H1 (cell line): ENCODE results near the gene FGF11. TPM values are rescaled to one million over a fixed set of nuclear protein-coding genes. Genes with fewer than 3 reads are reported as not detected.

Experiments used
- CTCF ChIA-PET: fragments of 300-600 bp; sonication (Branson Sonifier 250); formaldehyde crosslinking; loops from one replicate; lab custom pipeline; 2021; ENCODE audit not compliant: partially characterized antibody; lab: Charles Lee
- POLR2A ChIA-PET: fragments of 300-600 bp; sonication (Branson Sonifier 250); formaldehyde crosslinking; loops from one replicate; lab custom pipeline; 2021; ENCODE audit warnings: inconsistent platforms; ENCODE audit not compliant: partially characterized antibody; lab: Charles Lee
- DNase-seq, 2 experiments: peaks; one replicate each; pipeline versions ENCODE4 v3.0.0 to v3.0.0-alpha.2; 2010 to 2022; ENCODE audit warnings: low spot score in 2 of 2, low read depth in 1 of 2, mixed read lengths in 1 of 2
- FAIRE-seq: peaks from 2 replicates; lab custom pipeline; 2011; peaks lifted over from hg19 to GRCh38; lab: Jason Lieb, UNC
- H2AFZ ChIP-seq: 2 replicates; pipeline ENCODE4 v1.8.1; 2012; ENCODE audit warnings: low read length, inconsistent platforms
- H2AK5ac ChIP-seq: 2 replicates; pipeline ENCODE4 v1.6.1; 2013; ENCODE audit warnings: low read depth, low read length
- H2BK120ac ChIP-seq: replicated peaks from 2 replicates; pipeline ENCODE3; 2013; ENCODE audit warnings: low read depth, low read length, inconsistent platforms
- H2BK12ac ChIP-seq: 2 replicates; pipeline ENCODE4 v1.6.1; 2013; ENCODE audit warnings: low read depth, low read length
- H2BK15ac ChIP-seq: 2 replicates; pipeline ENCODE4 v1.6.1; 2013; ENCODE audit warnings: low read length
- H2BK20ac ChIP-seq: 2 replicates; pipeline ENCODE4 v1.6.1; 2013; ENCODE audit warnings: low read length
- H2BK5ac ChIP-seq: 2 replicates; pipeline ENCODE4 v1.6.1; 2013; ENCODE audit warnings: low read depth, low read length
- H3K14ac ChIP-seq: 2 replicates; pipeline ENCODE4 v1.6.1; 2013; ENCODE audit warnings: inconsistent platforms; ENCODE audit not compliant: insufficient read length
- H3K18ac ChIP-seq: 2 replicates; pipeline ENCODE4 v1.6.1; 2013; ENCODE audit warnings: low read length; ENCODE audit errors: extremely low read depth
- H3K23ac ChIP-seq: 2 replicates; pipeline ENCODE4 v1.6.1; 2013; ENCODE audit warnings: inconsistent platforms; ENCODE audit not compliant: insufficient read length
- H3K23me2 ChIP-seq: 2 replicates; pipeline ENCODE4 v1.6.1; 2013; ENCODE audit warnings: low read depth, low read length
- H3K27ac ChIP-seq: 2 replicates; pipeline ENCODE4 v1.6.1; 2011; ENCODE audit warnings: low read depth, low read length, inconsistent platforms
- H3K27me3 ChIP-seq, 4 experiments: replicated peaks in 1 of 4; 1 replicate in 1 of 4; 2 replicates in 3 of 4; pipeline versions ENCODE4 v1.6.1 to v1.8.1; 2011 to 2013; ENCODE audit warnings: low read length in 3 of 4, mild to moderate bottlenecking in 3 of 4, inconsistent platforms in 2 of 4, mixed read lengths in 2 of 4, moderate library complexity in 1 of 4; ENCODE audit not compliant: control insufficient read depth in 3 of 4, insufficient read depth in 3 of 4; ENCODE audit errors: extremely low read depth in 1 of 4
- H3K36me3 ChIP-seq, 4 experiments: 2 replicates each; pipeline versions ENCODE4 v1.6.1 to v1.8.1; 2011 to 2013; ENCODE audit warnings: mild to moderate bottlenecking in 4 of 4, low read length in 3 of 4, moderate library complexity in 2 of 4, control low read depth in 1 of 4, inconsistent platforms in 1 of 4; ENCODE audit not compliant: insufficient read depth in 4 of 4, control insufficient read depth in 2 of 4
- H3K4ac ChIP-seq: replicated peaks from 2 replicates; pipeline ENCODE3; 2013; ENCODE audit warnings: low read length, low read depth, mixed read lengths, inconsistent platforms; ENCODE audit not compliant: insufficient read length
- H3K4me1 ChIP-seq, 4 experiments: replicated peaks in 1 of 4; 1 replicate in 1 of 4; 2 replicates in 3 of 4; pipeline versions ENCODE4 v1.6.1 to v1.8.1; 2011 to 2013; ENCODE audit warnings: low read length in 3 of 4, inconsistent platforms in 2 of 4, mixed read lengths in 1 of 4; ENCODE audit not compliant: insufficient read depth in 4 of 4, control insufficient read depth in 3 of 4
- H3K4me2 ChIP-seq, 2 experiments: 2 replicates each; pipeline versions ENCODE4 v1.6.1 to v1.8.1; 2011 to 2013; ENCODE audit warnings: low read depth in 2 of 2, low read length in 2 of 2, control low read depth in 1 of 2, inconsistent platforms in 1 of 2, mild to moderate bottlenecking in 1 of 2; ENCODE audit not compliant: insufficient read depth in 1 of 2
- H3K4me3 ChIP-seq, 4 experiments: fragments of 200-600, 300-600 bp in 1 of 4; sonication (generic), shearing (Covaris generic), sonication (Bioruptor Twin) in 1 of 4; 2 replicates each; pipeline versions ENCODE4 v1.5.1 to v1.8.1; 2011 to 2016; ENCODE audit warnings: low read length in 4 of 4, low read depth in 3 of 4, control low read depth in 2 of 4, inconsistent platforms in 2 of 4, mild to moderate bottlenecking in 2 of 4, mixed read lengths in 1 of 4, moderate library complexity in 1 of 4; ENCODE audit not compliant: insufficient read depth in 2 of 4; ENCODE audit errors: extremely low read depth in 1 of 4
- H3K56ac ChIP-seq: replicated peaks from 2 replicates; pipeline ENCODE3; 2013; ENCODE audit warnings: low read depth, mild to moderate bottlenecking, mixed read lengths, low read length, inconsistent platforms; ENCODE audit not compliant: insufficient read length
- H3K79me1 ChIP-seq: 2 replicates; pipeline ENCODE4 v1.6.1; 2013; ENCODE audit warnings: low read depth, low read length, control low read depth
- H3K79me2 ChIP-seq, 2 experiments: 2 replicates each; pipeline versions ENCODE4 v1.6.1 to v1.8.1; 2012 to 2013; ENCODE audit warnings: low read length in 2 of 2, mild to moderate bottlenecking in 2 of 2, inconsistent platforms in 1 of 2; ENCODE audit not compliant: insufficient read depth in 2 of 2, control insufficient read depth in 1 of 2
- H3K9ac ChIP-seq, 4 experiments: replicated peaks in 1 of 4; 1 replicate in 1 of 4; 2 replicates in 3 of 4; pipeline versions ENCODE4 v1.6.1 to v1.8.1; 2011 to 2013; ENCODE audit warnings: low read depth in 3 of 4, low read length in 3 of 4, control low read depth in 2 of 4, mild to moderate bottlenecking in 2 of 4, moderate library complexity in 2 of 4, inconsistent platforms in 1 of 4; ENCODE audit errors: extremely low read depth in 1 of 4
- H3K9me3 ChIP-seq, 2 experiments: 2 replicates each; pipeline versions ENCODE4 v1.6.1 to v1.8.1; 2012 to 2013; ENCODE audit warnings: mild to moderate bottlenecking in 2 of 2, moderate library complexity in 2 of 2, control low read depth in 1 of 2, inconsistent platforms in 1 of 2, low read depth in 1 of 2, low read length in 1 of 2, mixed read lengths in 1 of 2; ENCODE audit not compliant: insufficient read depth in 2 of 2
- H4K20me1 ChIP-seq, 2 experiments: replicated peaks in 1 of 2; 2 replicates each; pipeline versions ENCODE3 to v1.8.1; 2011 to 2013; ENCODE audit warnings: inconsistent platforms in 2 of 2, low read length in 2 of 2, mild to moderate bottlenecking in 1 of 2; ENCODE audit not compliant: insufficient read depth in 2 of 2, control insufficient read depth in 1 of 2
- H4K5ac ChIP-seq: 2 replicates; pipeline ENCODE4 v1.6.1; 2013; ENCODE audit warnings: low read length, low read depth, mixed read lengths, inconsistent platforms; ENCODE audit not compliant: insufficient read length
- H4K8ac ChIP-seq: 2 replicates; pipeline ENCODE4 v1.8.0; 2013; ENCODE audit warnings: mild to moderate bottlenecking, moderate library complexity, low read length, inconsistent platforms; ENCODE audit not compliant: insufficient read depth; ENCODE audit errors: extremely low read depth
- H4K91ac ChIP-seq: replicated peaks from 2 replicates; pipeline ENCODE3; 2013; ENCODE audit warnings: low read length, mixed read lengths, inconsistent platforms; ENCODE audit not compliant: insufficient read length
- HDAC2 ChIP-seq, 2 experiments: fragments of 300-600 bp in 1 of 2; sonication (generic) in 1 of 2; IDR thresholded peaks; 2 replicates each; pipeline ENCODE4 v1.6.1; 2011 to 2012; ENCODE audit warnings: low read depth in 2 of 2, low read length in 2 of 2, mild to moderate bottlenecking in 2 of 2, moderate library complexity in 2 of 2, borderline replicate concordance in 1 of 2, inconsistent platforms in 1 of 2
- SAP30 ChIP-seq: fragments of 300-600 bp; sonication (generic); IDR thresholded peaks from 2 replicates; pipeline ENCODE4 v1.7.1; 2012; ENCODE audit warnings: low read length, moderate library complexity, mild to moderate bottlenecking, inconsistent platforms; ENCODE audit not compliant: insufficient read depth, insufficient replicate concordance
- TBP ChIP-seq: IDR thresholded peaks from 2 replicates; pipeline ENCODE4 v1.6.1; 2011; ENCODE audit warnings: low read depth, low read length, improper control_type of control experiment
- WGBS, 2 experiments: shearing (Covaris generic) in 1 of 2; methylation state at CpG; one replicate each; pipeline versions ENCODE4 v1.1.6 to v1.1.7; 2013 to 2015; ENCODE audit warnings: low lambda C conversion rate in 2 of 2, mixed read lengths in 2 of 2, inconsistent platforms in 1 of 2, low coverage in 1 of 2, missing lambda C conversion rate in 1 of 2; ENCODE audit not compliant: insufficient replicate concordance in 2 of 2, insufficient coverage in 1 of 2, insufficient read length in 1 of 2; ENCODE audit errors: extremely low coverage in 1 of 2, missing lambda C conversion rate in 1 of 2; 5-methylcytosine and 5-hydroxymethylcytosine counted together
- polyA plus RNA-seq, 7 experiments: library from polyadenylated mRNA; depleted of rRNA in 3 of 7; stranded (reverse) in 5 of 7; unstranded in 2 of 7; fragments of >200 nt in 5 of 7; fragments of 200-250 nt in 2 of 7; gene quantifications; 1 replicate in 5 of 7; 2 replicates in 1 of 7; 4 replicates in 1 of 7; pipeline versions ENCODE4 v1.2.1 to v1.2.3, GENCODE V29; 2011 to 2013; ENCODE audit warnings: missing spikeins in 2 of 7, mixed read lengths in 2 of 7
- total RNA-seq: library from RNA; stranded (reverse); fragmentation: NEBNext Ultra II Directional; extraction: Animal tissue kit (Norgen Biotek cat#: 25700); gene quantifications from 2 replicates; pipeline ENCODE4 v1.2.1, GENCODE V29; 2021

Gene FGF11
- total and polyA plus RNA-seq, 2 of the 8 experiments (the other 6 are each of a cell fraction or from before 2014, with no cell fraction given): 11.8 to 26.1 TPM

GRCh38 chr17:7413346-7413985, 25.8 kb upstream of the FGF11 start:
- H4K91ac ChIP-seq: no peak overlapping the region
- peaks cover 2 to 19% of the 10 kb centered on the region in 2 experiments for H4K20me1 ChIP-seq
- peaks cover 2 to 44% (median 25%) of the 10 kb centered on the region in 4 experiments; a peak in 6 of 8 replicates for H3K36me3 ChIP-seq
- H3K9ac ChIP-seq: no peak overlapping the region
- H2BK5ac ChIP-seq: no peak overlapping the region
- DNase-seq (no peak), FAIRE-seq (no peak)
- no peak overlapping the region for H2AFZ ChIP-seq
- peaks cover 0 to 10% (median 6%) of the 10 kb centered on the region in 4 experiments; a peak in 6 of 7 replicates for H3K4me1 ChIP-seq
- no peak overlapping the region for H3K4me3 ChIP-seq
- no peaks in the 10 kb centered on the region for H3K79me2 ChIP-seq
- no peaks in the 10 kb centered on the region for H3K9me3 ChIP-seq
- CTCF ChIA-PET: interaction anchor here (0.6 to 2.4 kb wide), 5 partner anchors 9 to 60 kb away, joined by 3 to 6 read pairs (median 4); no protein-coding TSS in a partner anchor
- 92% methylated on average over 6 of the region's 6 CpGs; no CpG with 5 or more reads in 1 of the 2 experiments for WGBS, 2 experiments
- H2BK120ac ChIP-seq: no peak overlapping the region
- no peak overlapping the region for H2BK20ac ChIP-seq
- H3K27me3 ChIP-seq: no peaks in the 10 kb centered on the region
- no peak overlapping the region for H3K14ac ChIP-seq
- H3K18ac ChIP-seq: no peak overlapping the region
- no peak for TF ChIP-seq SAP30
- TF ChIP-seq TBP: no peak
- TF ChIP-seq HDAC2 (IDR thresholded peaks at IDR 0.05; ENCODE audit: borderline replicate concordance in 1 of 2, low read depth in 2 of 2, low read length in 2 of 2): no peak
- H3K56ac ChIP-seq: no peak overlapping the region
- no peak overlapping the region for H2BK15ac ChIP-seq
- H4K5ac ChIP-seq: no peak overlapping the region
- H3K23ac ChIP-seq: no peak overlapping the region
- no peak overlapping the region for H3K27ac ChIP-seq
- 0 out of 2 replicates have a peak, but pooled peaks cover 2% of the 10 kb centered on the region for H3K79me1 ChIP-seq
- H3K4ac ChIP-seq: no peak overlapping the region
- H3K4me2 ChIP-seq: no peak overlapping the region
- H4K8ac ChIP-seq: no peak overlapping the region
- no peak overlapping the region for H2AK5ac ChIP-seq
- H2BK12ac ChIP-seq: no peak overlapping the region
- peaks cover 5% of the 10 kb centered on the region; the same call in 1 of the 2 replicates for H3K23me2 ChIP-seq
- POLR2A ChIA-PET: interaction anchor here (0.6 to 2.3 kb wide), 7 partner anchors 9 to 83 kb away, joined by 3 to 11 read pairs (median 4); partner anchors contain the start of genes TMEM102 and TMEM256
